PC-9 (cell line): ENCODE measurements around the gene CREG1. TPM values are rescaled to one million over a fixed set of nuclear protein-coding genes. Genes with fewer than 3 reads are reported as not detected.

Experiments
- BruUV-seq: library from RNA; stranded (reverse); fragments of 400-500 nt; replicated peaks from 2 replicates; lab custom pipeline; 2021; lab: Mats Ljungman, UMichigan
- CTCF ChIA-PET: fragments of 300-600 bp; sonication (Branson Sonifier 250); formaldehyde crosslinking; loops from one replicate; lab custom pipeline; 2022; ENCODE audit warnings: antibody characterized with exemption; lab: Charles Lee
- POLR2A ChIA-PET: fragments of 300-600 bp; sonication (Branson Sonifier 250); formaldehyde crosslinking; loops from one replicate; lab custom pipeline; 2022; ENCODE audit warnings: antibody characterized with exemption; ENCODE audit not compliant: unreplicated experiment; lab: Charles Lee
- DNase-seq, 2 experiments: peaks; one replicate each; pipeline versions ENCODE4 v3.0.0 to v3.0.0-alpha.2; 2015 to 2022; ENCODE audit warnings: mixed read lengths in 1 of 2
- H2AFZ ChIP-seq: fragments of 200-600 bp; sonication (generic); 2 replicates; pipeline ENCODE4 v1.8.1; 2017; ENCODE audit warnings: antibody characterized with exemption
- H3F3A ChIP-seq: fragments of 200-600 bp; sonication (generic); 2 replicates; pipeline ENCODE4 v1.8.1; 2017; ENCODE audit warnings: antibody characterized with exemption, mild to moderate bottlenecking, low read depth; ENCODE audit not compliant: insufficient read depth
- H3K27ac ChIP-seq: fragments of 200-600 bp; sonication (generic); 2 replicates; pipeline ENCODE4 v1.6.1; 2016; ENCODE audit warnings: mixed run types
- H3K27me3 ChIP-seq: fragments of 200-600 bp; sonication (generic); 2 replicates; pipeline ENCODE4 v1.6.1; 2016; ENCODE audit warnings: low read depth, mixed run types; ENCODE audit not compliant: insufficient read depth
- H3K36me3 ChIP-seq: fragments of 200-600 bp; sonication (generic); 2 replicates; pipeline ENCODE4 v1.6.1; 2016; ENCODE audit warnings: low read depth, mixed run types
- H3K4me1 ChIP-seq: fragments of 200-600 bp; sonication (generic); replicated peaks from 2 replicates; pipeline ENCODE4 v1.6.1; 2016; ENCODE audit warnings: mixed run types; ENCODE audit not compliant: insufficient read depth
- H3K4me2 ChIP-seq: fragments of 200-600 bp; sonication (generic); 2 replicates; pipeline ENCODE4 v1.6.1; 2017; ENCODE audit warnings: mixed run types
- H3K4me3 ChIP-seq: fragments of 200-600 bp; sonication (generic); 2 replicates; pipeline ENCODE4 v1.6.1; 2016; ENCODE audit warnings: mixed run types
- H3K79me2 ChIP-seq: fragments of 200-600 bp; sonication (generic); 2 replicates; pipeline ENCODE4 v1.6.1; 2017; ENCODE audit warnings: low read depth, mixed run types
- H3K9me2 ChIP-seq: fragments of 200-600 bp; sonication (generic); 2 replicates; pipeline ENCODE4 v1.8.1; 2017; ENCODE audit warnings: mild to moderate bottlenecking; ENCODE audit not compliant: insufficient read depth
- H3K9me3 ChIP-seq: fragments of 200-600 bp; sonication (generic); 2 replicates; pipeline ENCODE4 v1.8.1; 2016; ENCODE audit warnings: low read depth; ENCODE audit not compliant: insufficient read depth
- H4K20me1 ChIP-seq: fragments of 200-600 bp; sonication (generic); 2 replicates; pipeline ENCODE4 v1.8.1; 2017; ENCODE audit not compliant: insufficient read depth
- EZH2 ChIP-seq: fragments of 200-600 bp; sonication (generic); IDR thresholded peaks from 2 replicates; pipeline ENCODE4 v1.8.0; 2017; ENCODE audit warnings: antibody characterized with exemption, low read depth
- intact Hi-C: fragments of 100-400 bp; cut with micrococcal nuclease; formaldehyde crosslinking; loops from one replicate; pipeline ENCODE4 v1.10.0; 2022; ENCODE audit not compliant: unreplicated experiment
- total RNA-seq: library from RNA; stranded (reverse); gene quantifications from 2 replicates; pipeline ENCODE4 v1.2.3, GENCODE V29; 2021
- TF ChIP-seq, protein P1 (sequence below): fragments of 200-600 bp; sonication (generic); conservative IDR thresholded peaks from 2 replicates; pipeline ENCODE4 v1.6.1; 2017; ENCODE audit warnings: mixed run types, antibody characterized with exemption, mild to moderate bottlenecking, moderate library complexity

Gene CREG1
- total RNA-seq, 1 experiment from 2014 or later: 31.6 TPM

DNA sequence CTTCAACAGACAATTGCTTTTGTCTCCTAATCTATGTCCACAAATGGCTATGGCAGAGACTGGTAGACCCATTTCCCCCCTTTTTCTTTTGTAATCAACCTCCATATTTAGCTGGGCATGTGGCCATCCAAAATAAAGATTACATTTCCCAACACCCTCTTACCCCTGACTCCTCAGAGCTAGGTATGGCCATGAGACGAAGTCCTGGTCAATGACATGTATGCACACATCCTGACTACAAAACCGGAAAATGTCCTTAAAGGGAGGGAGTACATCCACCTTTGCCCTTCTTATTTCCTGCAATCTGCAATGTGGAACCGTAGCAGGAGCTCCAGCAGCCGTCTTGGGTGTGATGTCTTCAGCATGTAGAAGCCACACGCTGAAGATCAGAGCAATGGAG is 40.3 kb upstream of the CREG1 start:
- intact Hi-C loops: no loop called here
- no peak overlapping the region for H3K4me3 ChIP-seq
- H3K79me2 ChIP-seq: no peaks in the 10 kb centered on the region
- no peaks in the 10 kb centered on the region for H3F3A ChIP-seq
- no peak for DNase-seq
- TF ChIP-seq EZH2: no peak
- TF ChIP-seq, protein P1, sequence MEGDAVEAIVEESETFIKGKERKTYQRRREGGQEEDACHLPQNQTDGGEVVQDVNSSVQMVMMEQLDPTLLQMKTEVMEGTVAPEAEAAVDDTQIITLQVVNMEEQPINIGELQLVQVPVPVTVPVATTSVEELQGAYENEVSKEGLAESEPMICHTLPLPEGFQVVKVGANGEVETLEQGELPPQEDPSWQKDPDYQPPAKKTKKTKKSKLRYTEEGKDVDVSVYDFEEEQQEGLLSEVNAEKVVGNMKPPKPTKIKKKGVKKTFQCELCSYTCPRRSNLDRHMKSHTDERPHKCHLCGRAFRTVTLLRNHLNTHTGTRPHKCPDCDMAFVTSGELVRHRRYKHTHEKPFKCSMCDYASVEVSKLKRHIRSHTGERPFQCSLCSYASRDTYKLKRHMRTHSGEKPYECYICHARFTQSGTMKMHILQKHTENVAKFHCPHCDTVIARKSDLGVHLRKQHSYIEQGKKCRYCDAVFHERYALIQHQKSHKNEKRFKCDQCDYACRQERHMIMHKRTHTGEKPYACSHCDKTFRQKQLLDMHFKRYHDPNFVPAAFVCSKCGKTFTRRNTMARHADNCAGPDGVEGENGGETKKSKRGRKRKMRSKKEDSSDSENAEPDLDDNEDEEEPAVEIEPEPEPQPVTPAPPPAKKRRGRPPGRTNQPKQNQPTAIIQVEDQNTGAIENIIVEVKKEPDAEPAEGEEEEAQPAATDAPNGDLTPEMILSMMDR: no peak
- H3K4me1 ChIP-seq: no peaks in the 10 kb centered on the region
- ChIA-PET CTCF (no interaction called here), POLR2A (no interaction called here)
- H3K27me3 ChIP-seq: peaks cover 7% of the 10 kb centered on the region; the same call in 1 of the 2 replicates
- no TSS peak for BruUV-seq
- no peaks in the 10 kb centered on the region for H3K9me2 ChIP-seq
- H4K20me1 ChIP-seq: no peaks in the 10 kb centered on the region
- no peaks in the 10 kb centered on the region for H3K9me3 ChIP-seq
- no peak overlapping the region for H3K4me2 ChIP-seq
- no peak overlapping the region for H2AFZ ChIP-seq
- H3K36me3 ChIP-seq: no peaks in the 10 kb centered on the region
- no peak overlapping the region for H3K27ac ChIP-seq

DNA sequence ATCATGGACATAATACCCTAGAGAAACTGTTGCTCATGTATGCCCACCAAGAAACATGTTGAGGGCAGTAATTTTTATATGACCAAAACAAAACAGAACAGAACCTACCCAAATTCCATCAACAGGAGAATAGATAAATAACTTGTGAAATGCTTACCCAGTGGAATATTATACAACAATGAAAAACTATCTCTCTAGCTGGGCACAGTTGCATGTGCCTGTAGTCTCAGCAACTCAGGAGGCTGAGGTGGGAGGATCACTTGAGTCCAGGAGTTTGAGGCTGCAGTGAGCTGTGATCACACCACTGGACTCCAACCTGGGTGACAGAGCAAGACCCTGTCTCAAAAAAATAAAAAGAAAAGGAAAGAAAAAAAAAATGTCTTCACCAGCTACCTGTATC is 38.9 kb upstream of the CREG1 start:
- H3F3A ChIP-seq: no peaks in the 10 kb centered on the region
- H3K4me2 ChIP-seq: no peak overlapping the region
- H3K36me3 ChIP-seq: no peaks in the 10 kb centered on the region
- BruUV-seq: no TSS peak
- intact Hi-C loops: no loop called here
- H3K27ac ChIP-seq: no peak overlapping the region
- no peaks in the 10 kb centered on the region for H3K9me2 ChIP-seq
- H3K9me3 ChIP-seq: no peaks in the 10 kb centered on the region
- TF ChIP-seq EZH2: no peak
- TF ChIP-seq, protein P1: no peak
- H3K4me3 ChIP-seq: no peak overlapping the region
- DNase-seq: no peak
- H3K4me1 ChIP-seq: no peaks in the 10 kb centered on the region
- peaks cover 7% of the 10 kb centered on the region; the same call in 1 of the 2 replicates for H3K27me3 ChIP-seq
- ChIA-PET POLR2A (no interaction called here), CTCF (no interaction called here)
- no peaks in the 10 kb centered on the region for H3K79me2 ChIP-seq
- H4K20me1 ChIP-seq: no peaks in the 10 kb centered on the region
- no peak overlapping the region for H2AFZ ChIP-seq

DNA sequence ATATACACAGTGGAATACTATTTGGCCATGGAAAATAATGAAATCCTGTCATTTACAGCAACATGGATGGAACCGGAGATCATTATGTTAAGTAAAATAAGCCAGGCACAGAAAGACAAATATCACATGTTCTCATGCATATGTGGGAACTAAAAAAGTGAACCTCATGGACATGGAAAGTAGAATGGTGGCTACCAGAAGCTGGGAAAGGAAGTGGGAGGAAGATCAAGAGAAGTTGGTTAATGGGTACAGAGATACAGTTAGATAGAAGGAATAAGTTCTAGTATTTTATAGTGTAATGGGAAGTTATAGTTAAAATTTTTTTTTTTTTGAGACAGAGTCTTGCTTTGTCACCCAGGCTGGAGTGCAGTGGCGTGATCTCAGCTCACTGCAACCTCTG is 34.8 kb upstream of the CREG1 start:
- ChIA-PET CTCF (no interaction called here), POLR2A (no interaction called here)
- no peaks in the 10 kb centered on the region for H3K36me3 ChIP-seq
- BruUV-seq: no TSS peak
- H3K27ac ChIP-seq: no peak overlapping the region
- DNase-seq: no peak
- H3K4me2 ChIP-seq: no peak overlapping the region
- TF ChIP-seq, protein P1: no peak
- TF ChIP-seq EZH2: no peak
- H3F3A ChIP-seq: no peaks in the 10 kb centered on the region
- no peaks in the 10 kb centered on the region for H4K20me1 ChIP-seq
- H3K9me2 ChIP-seq: no peaks in the 10 kb centered on the region
- H3K9me3 ChIP-seq: no peaks in the 10 kb centered on the region
- H3K4me1 ChIP-seq: no peaks in the 10 kb centered on the region
- no peaks in the 10 kb centered on the region for H3K79me2 ChIP-seq
- H3K27me3 ChIP-seq: no peaks in the 10 kb centered on the region; the same call in none of the 2 replicates
- H2AFZ ChIP-seq: no peak overlapping the region
- intact Hi-C loops: no loop called here
- H3K4me3 ChIP-seq: no peak overlapping the region
